HepG2 (cell line): ENCODE measurements around the gene TSHZ1. TPM values are rescaled to one million over a fixed set of nuclear protein-coding genes. Genes with fewer than 3 reads are reported as not detected.

Experiments used
- ATAC-seq: fragments of 200-7000 bp; cut with Tn5 transposase; 3 replicates; pipeline ENCODE4 v1.9.1; 2020; ENCODE audit warnings: mild to moderate bottlenecking, moderate library complexity
- BruUV-seq: library from RNA; stranded (reverse); fragments of 400-500 nt; replicated peaks from 2 replicates; lab custom pipeline; 2021; lab: Mats Ljungman, UMichigan
- CTCF ChIA-PET: fragments of 300-600 bp; formaldehyde crosslinking; extraction: SDS; loops from one replicate; lab custom pipeline; 2021; ENCODE audit warnings: low total read pairs, inconsistent platforms, low intra/inter-chr PET ratio; lab: Yijun Ruan, JAX
- POLR2A ChIA-PET: fragments of 350-600 bp; sonication (Branson Sonifier 250); formaldehyde crosslinking; loops from one replicate; lab custom pipeline; 2020; ENCODE audit warnings: antibody characterized with exemption, inconsistent platforms; lab: Yijun Ruan, JAX
- DNase-seq: peaks from one replicate; pipeline ENCODE4 v3.0.0-alpha.2; 2015; ENCODE audit warnings: low spot score
- FAIRE-seq: peaks from 3 replicates; lab custom pipeline; 2011; peaks lifted over from hg19 to GRCh38; lab: Jason Lieb, UNC
- H2AFZ ChIP-seq: one replicate; pipeline ENCODE4 v1.6.1; 2011; ENCODE audit warnings: low read length, inconsistent platforms
- H3K27ac ChIP-seq: fragments of 300-600 bp; 3 replicates; pipeline ENCODE4 v1.8.0; 2011; ENCODE audit warnings: mixed run types, mild to moderate bottlenecking, mixed read lengths, low read length, inconsistent platforms; ENCODE audit not compliant: insufficient read depth; ENCODE audit errors: extremely low read length
- H3K27me3 ChIP-seq, 2 experiments: fragments of 200-600 bp in 1 of 2; 2 replicates in 1 of 2; 3 replicates in 1 of 2; pipeline versions ENCODE4 v1.6.0 to v1.8.0; 2011; ENCODE audit warnings: low read length in 2 of 2, mild to moderate bottlenecking in 2 of 2, moderate library complexity in 2 of 2, inconsistent platforms in 1 of 2; ENCODE audit not compliant: insufficient read depth in 2 of 2, control insufficient read depth in 1 of 2
- H3K36me3 ChIP-seq, 2 experiments: fragments of 200-600 bp in 1 of 2; replicated peaks in 1 of 2; 2 replicates in 1 of 2; 3 replicates in 1 of 2; pipeline versions ENCODE4 v1.5.1 to v1.8.0; 2011; ENCODE audit warnings: low read length in 2 of 2, inconsistent platforms in 1 of 2; ENCODE audit not compliant: insufficient read depth in 2 of 2, control insufficient read depth in 1 of 2
- H3K4me1 ChIP-seq: 2 replicates; pipeline ENCODE4 v1.5.1; 2012; ENCODE audit warnings: low read length, inconsistent platforms; ENCODE audit not compliant: insufficient read depth
- H3K4me2 ChIP-seq: 2 replicates; pipeline ENCODE4 v1.6.0; 2011; ENCODE audit warnings: low read depth, low read length, inconsistent platforms
- H3K4me3 ChIP-seq, 3 experiments: fragments of 200-600 bp in 1 of 3; sonication (generic), shearing (Covaris generic) in 1 of 3; replicated peaks in 1 of 3; 2 replicates each; pipeline ENCODE4 v1.5.1; 2011 to 2016; ENCODE audit warnings: low read length in 3 of 3, inconsistent platforms in 2 of 3, low read depth in 2 of 3, mild to moderate bottlenecking in 2 of 3, control low read depth in 1 of 3, mixed read lengths in 1 of 3; ENCODE audit not compliant: insufficient read depth in 1 of 3
- H3K79me2 ChIP-seq: one replicate; pipeline ENCODE4 v1.6.1; 2011; ENCODE audit warnings: low read length, inconsistent platforms; ENCODE audit not compliant: insufficient read depth
- H3K9ac ChIP-seq: 2 replicates; pipeline ENCODE4 v1.6.0; 2011; ENCODE audit warnings: mild to moderate bottlenecking, low read depth, low read length, inconsistent platforms; ENCODE audit not compliant: insufficient read depth
- H3K9me3 ChIP-seq: 2 replicates; pipeline ENCODE4 v1.5.1; 2012; ENCODE audit warnings: mild to moderate bottlenecking, low read length
- H4K20me1 ChIP-seq: 2 replicates; pipeline ENCODE4 v1.6.0; 2011; ENCODE audit warnings: inconsistent platforms, mild to moderate bottlenecking, low read length, moderate library complexity; ENCODE audit not compliant: insufficient read depth
- JARID2 ChIP-seq: sonication (generic); formaldehyde crosslinking; IDR thresholded peaks from 2 replicates; pipeline ENCODE4 v1.8.1; 2023; ENCODE audit warnings: missing genetic modification reagents, inconsistent platforms; ENCODE audit not compliant: insufficient replicate concordance
- NFIB ChIP-seq: sonication (generic); formaldehyde crosslinking; IDR thresholded peaks from 2 replicates; pipeline ENCODE4 v1.9.0; 2021; ENCODE audit warnings: missing genetic modification reagents, mild to moderate bottlenecking, borderline replicate concordance
- NONO ChIP-seq, 2 experiments: fragments of 450-650 bp in 1 of 2; sonication (generic) in 1 of 2; formaldehyde crosslinking in 1 of 2; IDR thresholded peaks in 1 of 2; conservative IDR thresholded peaks in 1 of 2; 2 replicates each; pipeline versions ENCODE4 v1.6.1 to v1.8.0; 2017 to 2022; ENCODE audit warnings: mild to moderate bottlenecking in 1 of 2, missing genetic modification reagents in 1 of 2, moderate library complexity in 1 of 2
- RCOR2 ChIP-seq: IDR thresholded peaks from 2 replicates; pipeline ENCODE4 v1.6.1; 2016; ENCODE audit warnings: missing biosample characterization, missing genetic modification reagents
- ZBTB7B ChIP-seq: sonication (generic); formaldehyde crosslinking; IDR thresholded peaks from 2 replicates; pipeline ENCODE4 v1.4.0; 2020; ENCODE audit warnings: missing genetic modification reagents
- ZNF737 ChIP-seq: sonication (generic); formaldehyde crosslinking; IDR thresholded peaks from 2 replicates; pipeline ENCODE4 v1.5.0; 2020; ENCODE audit warnings: missing genetic modification reagents, mild to moderate bottlenecking, borderline replicate concordance
- WGBS: methylation state at CpG from one replicate; pipeline ENCODE4 v1.1.6; 2017; ENCODE audit warnings: low lambda C conversion rate; 5-methylcytosine and 5-hydroxymethylcytosine counted together
- in situ Hi-C: cut with HindIII; loops from 2 replicates; pipeline ENCODE4 v1.10.0; 2017; ENCODE audit warnings: low pct_unique_long_range_greater_than_20kb; ENCODE audit not compliant: extremely low pct_ligation_motif_present
- intact Hi-C: fragments of 100-400 bp; cut with micrococcal nuclease; formaldehyde crosslinking; loops from one replicate; pipeline ENCODE4 v1.10.0; 2022; ENCODE audit not compliant: unreplicated experiment
- polyA plus RNA-seq, 8 experiments: library from polyadenylated mRNA; depleted of rRNA in 3 of 8; stranded (reverse) in 7 of 8; unstranded in 1 of 8; fragments of >200 nt; fragmentation: Illumina TruSeq in 4 of 8; extraction: Trizol in 4 of 8; gene quantifications; 2 replicates each; pipeline versions ENCODE4 v1.2.1 to v1.2.3, GENCODE V29; 2011 to 2016; ENCODE audit warnings: low read depth in 4 of 8, missing spikeins in 1 of 8, mixed read lengths in 1 of 8; ENCODE audit not compliant: insufficient read depth in 1 of 8
- total RNA-seq, 5 experiments: library from RNA; depleted of rRNA; stranded (reverse); fragments of >200 nt; fragmentation: Illumina TruSeq; extraction: Trizol; gene quantifications; 2 replicates each; pipeline ENCODE4 v1.2.3, GENCODE V29; 2016; ENCODE audit warnings: low read depth in 1 of 5
- TF ChIP-seq, protein P1 (sequence below): IDR thresholded peaks from 2 replicates; pipeline ENCODE4 v1.6.1; 2018; ENCODE audit warnings: missing genetic modification reagents

Gene TSHZ1
- total and polyA plus RNA-seq, 2 of the 13 experiments (the other 11 are each of a cell fraction or from before 2014, with no cell fraction given), result 2.5 to 2.7 TPM

DNA sequence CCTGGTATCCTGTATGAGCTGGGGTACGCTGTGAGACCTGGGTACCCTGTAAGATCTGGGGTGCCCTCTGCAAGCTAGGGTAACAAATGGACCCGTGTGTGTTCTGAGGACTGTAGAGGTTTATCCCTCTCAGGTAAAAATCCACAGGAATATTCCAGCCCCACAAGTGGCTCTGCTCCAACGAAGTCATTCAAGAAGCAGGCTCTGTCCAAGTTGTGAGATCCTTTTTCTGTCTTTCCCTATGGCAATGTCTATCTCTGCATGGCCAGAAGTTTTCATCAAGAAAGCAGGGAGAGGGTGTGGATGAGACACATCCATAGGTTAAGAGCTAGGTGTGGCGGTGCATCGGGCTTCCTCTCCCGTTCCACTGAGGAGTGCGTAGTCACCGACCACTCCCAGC lies 44.7 kb upstream of the TSHZ1 start (continued):
- no peak for TF ChIP-seq NONO (IDR thresholded peaks at IDR 0.05)
- no peak for TF ChIP-seq NONO (CRISPR knock-in tag; conservative IDR thresholded peaks at IDR 0.05)
- no peak for TF ChIP-seq JARID2 (CRISPR knock-in tag)
- TF ChIP-seq ZNF737 (CRISPR knock-in tag), result no peak
- TF ChIP-seq, protein P1, sequence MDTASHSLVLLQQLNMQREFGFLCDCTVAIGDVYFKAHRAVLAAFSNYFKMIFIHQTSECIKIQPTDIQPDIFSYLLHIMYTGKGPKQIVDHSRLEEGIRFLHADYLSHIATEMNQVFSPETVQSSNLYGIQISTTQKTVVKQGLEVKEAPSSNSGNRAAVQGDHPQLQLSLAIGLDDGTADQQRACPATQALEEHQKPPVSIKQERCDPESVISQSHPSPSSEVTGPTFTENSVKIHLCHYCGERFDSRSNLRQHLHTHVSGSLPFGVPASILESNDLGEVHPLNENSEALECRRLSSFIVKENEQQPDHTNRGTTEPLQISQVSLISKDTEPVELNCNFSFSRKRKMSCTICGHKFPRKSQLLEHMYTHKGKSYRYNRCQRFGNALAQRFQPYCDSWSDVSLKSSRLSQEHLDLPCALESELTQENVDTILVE (CRISPR knock-in tag), result no peak
- TF ChIP-seq NFIB (CRISPR knock-in tag), result no peak
- TF ChIP-seq ZBTB7B (CRISPR knock-in tag), result no peak
- TF ChIP-seq, all 625 proteins: peak for 0

DNA sequence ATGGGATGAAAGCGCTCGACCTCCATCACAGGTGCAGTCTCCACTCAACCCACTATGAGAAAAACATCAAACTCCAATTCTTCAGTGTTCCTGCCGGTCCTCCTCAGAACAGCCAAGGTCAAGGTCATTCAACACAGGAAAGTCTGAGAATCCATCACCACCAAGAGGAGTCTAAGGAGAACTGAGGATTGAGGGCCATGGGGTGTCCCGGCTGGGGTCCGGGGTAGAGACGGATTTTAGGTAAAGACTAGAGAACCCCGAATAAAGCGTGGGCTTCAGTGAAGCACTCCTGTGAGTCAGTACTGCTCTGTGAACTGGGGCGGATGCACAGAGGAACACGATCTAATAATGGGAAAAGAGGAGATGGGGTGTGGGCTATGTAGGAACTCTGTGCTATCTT lies 43.5 kb upstream of the TSHZ1 start:
- ATAC-seq (no peak), FAIRE-seq (no peak), DNase-seq (no peak)
- Histone ChIP-seq H3K4me1 (no peaks in the 10 kb centered on the region; the same call in 1 of the 2 replicates), H3K79me2 (no peaks in the 10 kb centered on the region), H4K20me1 (no peaks in the 10 kb centered on the region), H3K9ac (no peak overlapping the region), H3K9me3 (no peaks in the 10 kb centered on the region), H2AFZ (no peak overlapping the region), H3K27ac (no peak overlapping the region), H3K4me2 (no peak overlapping the region), H3K4me3 (no peak overlapping the region), H3K27me3 (peaks cover 1 to 31% of the 10 kb centered on the region in 2 experiments; a peak in 3 of 5 replicates), H3K36me3 (no peaks in the 10 kb centered on the region)
- intact Hi-C loops (no loop called here), in situ Hi-C loops (loop anchor here (25.0 kb wide), 1 partner anchor 320 kb away; no protein-coding TSS in a partner anchor)
- no peak for TF ChIP-seq RCOR2 (CRISPR knock-in tag)
- no TSS peak for BruUV-seq
- ChIA-PET POLR2A (no interaction called here), CTCF (no interaction called here)
- WGBS, result 47% methylated on average over 10 of the region's 10 CpGs
